GM12891 (cell line): ENCODE results near the gene MAN2B1.

Source experiments
- POLR2A ChIP-seq: IDR thresholded peaks from 2 replicates; pipeline ENCODE4 v1.6.1; 2011; ENCODE audit warnings: low read depth, low read length, control low read depth
- TAF1 ChIP-seq: IDR thresholded peaks from 2 replicates; pipeline ENCODE4 v1.6.1; 2011; ENCODE audit warnings: low read depth, low read length, control low read depth

GRCh38 chr19:12675940-12676339, 9.4 kb upstream of the MAN2B1 start:
- TF ChIP-seq TAF1 (no peak), POLR2A (0 out of 2 replicates have a peak, but pooled peaks have one; percentile 24)
